ENCODE data around the gene RNASE8.
A peak's percentile ranks its signal among the peaks of the same experiment; 100 is the strongest.

Gene RNASE8

GRCh38 chr14:21092273-21093011 lies 34.8 kb downstream of the RNASE8 start:
- peak; percentile 87 for DNase-seq (ENCODE audit: low spot score)

GRCh38 chr14:21093018-21093417 lies 35.4 kb downstream of the RNASE8 start:
- no peak for DNase-seq (ENCODE audit: low spot score)

GRCh38 chr14:21093769-21094681 lies 36.4 kb downstream of the RNASE8 start:
- DNase-seq (ENCODE audit: low spot score): no peak

GRCh38 chr14:21095430-21096205 lies 38.0 kb downstream of the RNASE8 start:
- no peak for DNase-seq (ENCODE audit: low spot score)

- DNase-seq (ENCODE audit: low spot score): no peak
Measured at GRCh38 chr14:21096438-21096837, 38.8 kb downstream of the RNASE8 start.

GRCh38 chr14:21096978-21097635 lies 39.5 kb downstream of the RNASE8 start:
- DNase-seq (ENCODE audit: low spot score): no peak

GRCh38 chr14:21097636-21098075 lies 40.0 kb downstream of the RNASE8 start:
- DNase-seq (ENCODE audit: low spot score): no peak

GRCh38 chr14:21098076-21098891 lies 40.7 kb downstream of the RNASE8 start, which contains the start of gene ZNF219:
Gene ZNF219, minus strand, starts transcription at chr14:21098655. Its CDS starts 5,064 bp downstream, at chr14:21093591.
- no peak for DNase-seq (ENCODE audit: low spot score)

GRCh38 chr14:21098892-21099595 lies 41.4 kb downstream of the RNASE8 start:
- DNase-seq (ENCODE audit: low spot score): peak; percentile 41

- DNase-seq (ENCODE audit: low spot score): no peak
Measured at GRCh38 chr14:21099596-21099985, 42.0 kb downstream of the RNASE8 start.

- no peak for DNase-seq (ENCODE audit: low spot score)
Measured at GRCh38 chr14:21100931-21101330, 43.3 kb downstream of the RNASE8 start, which contains the start of gene TMEM253. Gene TMEM253, plus strand, starts transcription at chr14:21101066. Its CDS starts 278 bp downstream, at chr14:21101344.

- DNase-seq (ENCODE audit: low spot score): no peak
Measured at GRCh38 chr14:21101802-21102413, 44.3 kb downstream of the RNASE8 start.

GRCh38 chr14:21102521-21103410 lies 45.1 kb downstream of the RNASE8 start:
- DNase-seq (ENCODE audit: low spot score): peak; percentile 57

- no peak for DNase-seq (ENCODE audit: low spot score)
Measured at GRCh38 chr14:21103411-21103709, 45.7 kb downstream of the RNASE8 start.

- DNase-seq (ENCODE audit: low spot score): peak; percentile 96
Measured at GRCh38 chr14:21103710-21104447, 46.3 kb downstream of the RNASE8 start.

- peak; percentile 74 for DNase-seq (ENCODE audit: low spot score)
Measured at GRCh38 chr14:21104448-21105060, 46.9 kb downstream of the RNASE8 start.

GRCh38 chr14:21105095-21105494 lies 47.5 kb downstream of the RNASE8 start:
- no peak for DNase-seq (ENCODE audit: low spot score)

- DNase-seq (ENCODE audit: low spot score): no peak
Measured at GRCh38 chr14:21106176-21106497, 48.5 kb downstream of the RNASE8 start.

Measured in hematopoietic multipotent progenitor cell treated with erythropoietin and hydrocortisone succinate and interleukin-3 and kit ligand, for 15 days (in vitro differentiated cells).